HepG2 (cell line): ENCODE results near the gene ST6GALNAC3. TPM values are rescaled to one million over a fixed set of nuclear protein-coding genes. Genes with fewer than 3 reads are reported as not detected.

Source experiments
- ATAC-seq: fragments of 200-7000 bp; cut with Tn5 transposase; 3 replicates; pipeline ENCODE4 v1.9.1; 2020; ENCODE audit warnings: mild to moderate bottlenecking, moderate library complexity
- BruUV-seq: library from RNA; stranded (reverse); fragments of 400-500 nt; replicated peaks from 2 replicates; lab custom pipeline; 2021; lab: Mats Ljungman, UMichigan
- CTCF ChIA-PET: fragments of 300-600 bp; formaldehyde crosslinking; extraction: SDS; loops from one replicate; lab custom pipeline; 2021; ENCODE audit warnings: low total read pairs, inconsistent platforms, low intra/inter-chr PET ratio; lab: Yijun Ruan, JAX
- POLR2A ChIA-PET: fragments of 350-600 bp; sonication (Branson Sonifier 250); formaldehyde crosslinking; loops from one replicate; lab custom pipeline; 2020; ENCODE audit warnings: antibody characterized with exemption, inconsistent platforms; lab: Yijun Ruan, JAX
- DNase-seq: peaks from one replicate; pipeline ENCODE4 v3.0.0-alpha.2; 2015; ENCODE audit warnings: low spot score
- FAIRE-seq: peaks from 3 replicates; lab custom pipeline; 2011; peaks lifted over from hg19 to GRCh38; lab: Jason Lieb, UNC
- H2AFZ ChIP-seq: one replicate; pipeline ENCODE4 v1.6.1; 2011; ENCODE audit warnings: low read length, inconsistent platforms
- H3K27ac ChIP-seq: fragments of 300-600 bp; 3 replicates; pipeline ENCODE4 v1.8.0; 2011; ENCODE audit warnings: mixed run types, mild to moderate bottlenecking, mixed read lengths, low read length, inconsistent platforms; ENCODE audit not compliant: insufficient read depth; ENCODE audit errors: extremely low read length
- H3K27me3 ChIP-seq, 2 experiments: fragments of 200-600 bp in 1 of 2; 2 replicates in 1 of 2; 3 replicates in 1 of 2; pipeline versions ENCODE4 v1.6.0 to v1.8.0; 2011; ENCODE audit warnings: low read length in 2 of 2, mild to moderate bottlenecking in 2 of 2, moderate library complexity in 2 of 2, inconsistent platforms in 1 of 2; ENCODE audit not compliant: insufficient read depth in 2 of 2, control insufficient read depth in 1 of 2
- H3K36me3 ChIP-seq, 2 experiments: fragments of 200-600 bp in 1 of 2; replicated peaks in 1 of 2; 2 replicates in 1 of 2; 3 replicates in 1 of 2; pipeline versions ENCODE4 v1.5.1 to v1.8.0; 2011; ENCODE audit warnings: low read length in 2 of 2, inconsistent platforms in 1 of 2; ENCODE audit not compliant: insufficient read depth in 2 of 2, control insufficient read depth in 1 of 2
- H3K4me1 ChIP-seq: 2 replicates; pipeline ENCODE4 v1.5.1; 2012; ENCODE audit warnings: low read length, inconsistent platforms; ENCODE audit not compliant: insufficient read depth
- H3K4me2 ChIP-seq: 2 replicates; pipeline ENCODE4 v1.6.0; 2011; ENCODE audit warnings: low read depth, low read length, inconsistent platforms
- H3K4me3 ChIP-seq, 3 experiments: fragments of 200-600 bp in 1 of 3; sonication (generic), shearing (Covaris generic) in 1 of 3; replicated peaks in 1 of 3; 2 replicates each; pipeline ENCODE4 v1.5.1; 2011 to 2016; ENCODE audit warnings: low read length in 3 of 3, inconsistent platforms in 2 of 3, low read depth in 2 of 3, mild to moderate bottlenecking in 2 of 3, control low read depth in 1 of 3, mixed read lengths in 1 of 3; ENCODE audit not compliant: insufficient read depth in 1 of 3
- H3K79me2 ChIP-seq: one replicate; pipeline ENCODE4 v1.6.1; 2011; ENCODE audit warnings: low read length, inconsistent platforms; ENCODE audit not compliant: insufficient read depth
- H3K9ac ChIP-seq: 2 replicates; pipeline ENCODE4 v1.6.0; 2011; ENCODE audit warnings: mild to moderate bottlenecking, low read depth, low read length, inconsistent platforms; ENCODE audit not compliant: insufficient read depth
- H3K9me3 ChIP-seq: 2 replicates; pipeline ENCODE4 v1.5.1; 2012; ENCODE audit warnings: mild to moderate bottlenecking, low read length
- H4K20me1 ChIP-seq: 2 replicates; pipeline ENCODE4 v1.6.0; 2011; ENCODE audit warnings: inconsistent platforms, mild to moderate bottlenecking, low read length, moderate library complexity; ENCODE audit not compliant: insufficient read depth
- BRD4 ChIP-seq: sonication (generic); formaldehyde crosslinking; IDR thresholded peaks from 2 replicates; pipeline ENCODE4 v1.4.0; 2020; ENCODE audit warnings: missing genetic modification reagents
- E2F5 ChIP-seq: sonication (generic); formaldehyde crosslinking; conservative IDR thresholded peaks from 2 replicates; pipeline ENCODE4 v1.4.0; 2020; ENCODE audit warnings: missing genetic modification reagents
- IRF9 ChIP-seq: sonication (generic); formaldehyde crosslinking; IDR thresholded peaks from 2 replicates; pipeline ENCODE4 v1.8.0; 2022; ENCODE audit warnings: missing genetic modification reagents, mild to moderate bottlenecking, borderline replicate concordance
- KDM6A ChIP-seq: IDR thresholded peaks from 2 replicates; pipeline ENCODE4 v1.6.1; 2016; ENCODE audit warnings: low read depth
- MED8 ChIP-seq: sonication (generic); formaldehyde crosslinking; IDR thresholded peaks from 2 replicates; pipeline ENCODE4 v1.8.1; 2023; ENCODE audit warnings: mild to moderate bottlenecking, missing genetic modification reagents; ENCODE audit not compliant: insufficient replicate concordance
- POLR2AphosphoS2 ChIP-seq: IDR thresholded peaks from 2 replicates; pipeline ENCODE4 v1.6.1; 2011; ENCODE audit warnings: low read depth, low read length, improper control_type of control experiment
- RXRB ChIP-seq: IDR thresholded peaks from 2 replicates; pipeline ENCODE4 v1.6.1; 2016; ENCODE audit warnings: borderline replicate concordance, missing genetic modification reagents, missing compliant biosample characterization
- ZNF275 ChIP-seq: sonication (generic); formaldehyde crosslinking; IDR thresholded peaks from 2 replicates; pipeline ENCODE4 v1.8.0; 2022; ENCODE audit warnings: missing genetic modification reagents, mild to moderate bottlenecking, inconsistent platforms, borderline replicate concordance
- ZNF280D ChIP-seq: sonication (generic); formaldehyde crosslinking; IDR thresholded peaks from 2 replicates; pipeline ENCODE4 v1.5.1; 2020; ENCODE audit warnings: mild to moderate bottlenecking, missing genetic modification reagents
- ZNF350 ChIP-seq: sonication (generic); formaldehyde crosslinking; IDR thresholded peaks from 2 replicates; pipeline ENCODE4 v1.4.0; 2020; ENCODE audit warnings: mild to moderate bottlenecking, low read depth, missing genetic modification reagents, borderline replicate concordance
- ZNF737 ChIP-seq: sonication (generic); formaldehyde crosslinking; IDR thresholded peaks from 2 replicates; pipeline ENCODE4 v1.5.0; 2020; ENCODE audit warnings: missing genetic modification reagents, mild to moderate bottlenecking, borderline replicate concordance
- WGBS: methylation state at CpG from one replicate; pipeline ENCODE4 v1.1.6; 2017; ENCODE audit warnings: low lambda C conversion rate; 5-methylcytosine and 5-hydroxymethylcytosine counted together
- in situ Hi-C: cut with HindIII; loops from 2 replicates; pipeline ENCODE4 v1.10.0; 2017; ENCODE audit warnings: low pct_unique_long_range_greater_than_20kb; ENCODE audit not compliant: extremely low pct_ligation_motif_present
- intact Hi-C: fragments of 100-400 bp; cut with micrococcal nuclease; formaldehyde crosslinking; loops from one replicate; pipeline ENCODE4 v1.10.0; 2022; ENCODE audit not compliant: unreplicated experiment
- polyA plus RNA-seq, 8 experiments: library from polyadenylated mRNA; depleted of rRNA in 3 of 8; stranded (reverse) in 7 of 8; unstranded in 1 of 8; fragments of >200 nt; fragmentation: Illumina TruSeq in 4 of 8; extraction: Trizol in 4 of 8; gene quantifications; 2 replicates each; pipeline versions ENCODE4 v1.2.1 to v1.2.3, GENCODE V29; 2011 to 2016; ENCODE audit warnings: low read depth in 4 of 8, missing spikeins in 1 of 8, mixed read lengths in 1 of 8; ENCODE audit not compliant: insufficient read depth in 1 of 8
- total RNA-seq, 5 experiments: library from RNA; depleted of rRNA; stranded (reverse); fragments of >200 nt; fragmentation: Illumina TruSeq; extraction: Trizol; gene quantifications; 2 replicates each; pipeline ENCODE4 v1.2.3, GENCODE V29; 2016; ENCODE audit warnings: low read depth in 1 of 5

The ST6GALNAC3 gene
- total and polyA plus RNA-seq, 2 of the 13 experiments (the other 11 are each of a cell fraction or from before 2014, with no cell fraction given), result not detected

GRCh38 chr1:76585980-76586674, 511.6 kb downstream of the ST6GALNAC3 start:
- WGBS, result 15% methylated on average over 4 of the region's 4 CpGs
- peaks cover 16% of the 10 kb centered on the region; the same call in 1 of the 2 replicates for H3K9me3 ChIP-seq
- intact Hi-C loops, result no loop called here
- H3K27me3 ChIP-seq, result no peaks in the 10 kb centered on the region
- ChIA-PET POLR2A (no interaction called here), CTCF (no interaction called here)
- no peaks in the 10 kb centered on the region for H4K20me1 ChIP-seq
- no peak overlapping the region for H3K9ac ChIP-seq
- no peak overlapping the region for H2AFZ ChIP-seq
- DNase-seq (no peak), FAIRE-seq (no peak), ATAC-seq (no peak)
- H3K4me2 ChIP-seq, result no peak overlapping the region
- H3K27ac ChIP-seq, result no peak overlapping the region
- no peaks in the 10 kb centered on the region for H3K36me3 ChIP-seq
- in situ Hi-C loops, result no loop called here
- no TSS peak for BruUV-seq
- no peaks in the 10 kb centered on the region for H3K4me1 ChIP-seq
- no peak overlapping the region for H3K4me3 ChIP-seq
- no peaks in the 10 kb centered on the region for H3K79me2 ChIP-seq
- TF ChIP-seq E2F5 (CRISPR knock-in tag), result no peak

- CTCF ChIA-PET, result no interaction called here
- H3K4me2 ChIP-seq, result no peak overlapping the region
- peaks cover 16% of the 10 kb centered on the region for H3K9me3 ChIP-seq
- no peak for ATAC-seq
- intact Hi-C loops, result no loop called here
- H2AFZ ChIP-seq, result no peak overlapping the region
- WGBS, result 0% methylated on average over 3 of the region's 9 CpGs
- H3K4me1 ChIP-seq, result no peaks in the 10 kb centered on the region
- in situ Hi-C loops, result no loop called here
- no peaks in the 10 kb centered on the region for H3K27me3 ChIP-seq
- no peaks in the 10 kb centered on the region for H3K36me3 ChIP-seq
- H3K27ac ChIP-seq, result no peak overlapping the region
- POLR2A ChIA-PET, result no interaction called here
- no peak for DNase-seq
- no peak overlapping the region for H3K4me3 ChIP-seq
- FAIRE-seq, result no peak
- H3K79me2 ChIP-seq, result no peaks in the 10 kb centered on the region
- no TSS peak for BruUV-seq
- no peaks in the 10 kb centered on the region for H4K20me1 ChIP-seq
- H3K9ac ChIP-seq, result no peak overlapping the region
- no peak for TF ChIP-seq POLR2AphosphoS2
- TF ChIP-seq MED8, result no peak
- TF ChIP-seq BRD4, result no peak
- no peak for TF ChIP-seq ZNF275
- TF ChIP-seq ZNF737, result no peak
- no peak for TF ChIP-seq IRF9
- no peak for TF ChIP-seq RXRB (CRISPR knock-in tag)
- no peak for TF ChIP-seq ZNF280D
- no peak for TF ChIP-seq ZNF350
- no peak for TF ChIP-seq KDM6A (CRISPR knock-in tag)
Measured at GRCh38 chr1:76587212-76587611, 512.7 kb downstream of the ST6GALNAC3 start.
